ENCODE measurements around the gene NUMB. TPM values are rescaled to one million over a fixed set of nuclear protein-coding genes. Genes with fewer than 3 reads are reported as not detected.

NUMB gene
- total and polyA plus RNA-seq, 2 of the 13 experiments (the other 11 are each of a cell fraction or from before 2014, with no cell fraction given): 20.3 to 71.1 TPM

- TF ChIP-seq SKIL (CRISPR knock-in tag; IDR thresholded peaks at IDR 0.05; ENCODE audit: borderline replicate concordance) (no peak), NFATC3 (CRISPR knock-in tag; IDR thresholded peaks at IDR 0.05) (no peak)
Measured at GRCh38 chr14:73276836-73277235, 181.5 kb downstream of the NUMB start (continued).

DNA sequence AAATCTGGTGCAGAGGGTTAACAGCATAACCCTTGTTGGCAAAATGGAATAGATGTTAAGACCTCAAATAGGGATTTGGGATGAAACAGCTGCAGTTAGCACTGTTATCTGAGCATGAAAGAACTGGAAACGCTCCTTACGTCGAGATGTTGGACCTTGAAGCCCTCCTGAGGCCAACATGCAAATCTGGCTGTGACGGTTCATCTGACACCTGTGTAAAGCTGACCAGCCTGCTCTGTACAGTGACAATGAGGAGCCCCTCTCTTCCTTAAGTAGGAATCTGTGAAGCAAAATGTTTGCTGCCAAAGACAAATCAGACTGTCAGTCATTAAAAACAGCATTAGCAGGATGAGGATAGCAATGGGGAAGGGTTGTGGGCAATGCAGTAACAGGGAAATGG is 184.5 kb downstream of the NUMB start:
- TF ChIP-seq ZNF432 (CRISPR knock-in tag; IDR thresholded peaks at IDR 0.05; ENCODE audit: borderline replicate concordance) (no peak), RNF2 (conservative IDR thresholded peaks at IDR 0.05; ENCODE audit: low read depth) (no peak), KLF15 (CRISPR knock-in tag; IDR thresholded peaks at IDR 0.05; ENCODE audit: borderline replicate concordance) (no peak), ZNF207 (IDR thresholded peaks at IDR 0.05; ENCODE audit: borderline replicate concordance) (no peak), RARA (CRISPR knock-in tag; IDR thresholded peaks at IDR 0.05) (no peak), NFE2L2 (IDR thresholded peaks at IDR 0.05; ENCODE audit: low read length) (no peak), XBP1 (CRISPR knock-in tag; IDR thresholded peaks at IDR 0.05) (no peak), ZKSCAN8 (CRISPR knock-in tag; IDR thresholded peaks at IDR 0.05; ENCODE audit: borderline replicate concordance) (no peak), GRHL1 (CRISPR knock-in tag; conservative IDR thresholded peaks at IDR 0.05) (no peak), NFE2 (CRISPR knock-in tag; IDR thresholded peaks at IDR 0.05) (no peak)
- TF ChIP-seq, protein P1, sequence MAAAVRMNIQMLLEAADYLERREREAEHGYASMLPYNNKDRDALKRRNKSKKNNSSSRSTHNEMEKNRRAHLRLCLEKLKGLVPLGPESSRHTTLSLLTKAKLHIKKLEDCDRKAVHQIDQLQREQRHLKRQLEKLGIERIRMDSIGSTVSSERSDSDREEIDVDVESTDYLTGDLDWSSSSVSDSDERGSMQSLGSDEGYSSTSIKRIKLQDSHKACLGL (CRISPR knock-in tag; IDR thresholded peaks at IDR 0.05): no peak
- TF ChIP-seq, protein P2, sequence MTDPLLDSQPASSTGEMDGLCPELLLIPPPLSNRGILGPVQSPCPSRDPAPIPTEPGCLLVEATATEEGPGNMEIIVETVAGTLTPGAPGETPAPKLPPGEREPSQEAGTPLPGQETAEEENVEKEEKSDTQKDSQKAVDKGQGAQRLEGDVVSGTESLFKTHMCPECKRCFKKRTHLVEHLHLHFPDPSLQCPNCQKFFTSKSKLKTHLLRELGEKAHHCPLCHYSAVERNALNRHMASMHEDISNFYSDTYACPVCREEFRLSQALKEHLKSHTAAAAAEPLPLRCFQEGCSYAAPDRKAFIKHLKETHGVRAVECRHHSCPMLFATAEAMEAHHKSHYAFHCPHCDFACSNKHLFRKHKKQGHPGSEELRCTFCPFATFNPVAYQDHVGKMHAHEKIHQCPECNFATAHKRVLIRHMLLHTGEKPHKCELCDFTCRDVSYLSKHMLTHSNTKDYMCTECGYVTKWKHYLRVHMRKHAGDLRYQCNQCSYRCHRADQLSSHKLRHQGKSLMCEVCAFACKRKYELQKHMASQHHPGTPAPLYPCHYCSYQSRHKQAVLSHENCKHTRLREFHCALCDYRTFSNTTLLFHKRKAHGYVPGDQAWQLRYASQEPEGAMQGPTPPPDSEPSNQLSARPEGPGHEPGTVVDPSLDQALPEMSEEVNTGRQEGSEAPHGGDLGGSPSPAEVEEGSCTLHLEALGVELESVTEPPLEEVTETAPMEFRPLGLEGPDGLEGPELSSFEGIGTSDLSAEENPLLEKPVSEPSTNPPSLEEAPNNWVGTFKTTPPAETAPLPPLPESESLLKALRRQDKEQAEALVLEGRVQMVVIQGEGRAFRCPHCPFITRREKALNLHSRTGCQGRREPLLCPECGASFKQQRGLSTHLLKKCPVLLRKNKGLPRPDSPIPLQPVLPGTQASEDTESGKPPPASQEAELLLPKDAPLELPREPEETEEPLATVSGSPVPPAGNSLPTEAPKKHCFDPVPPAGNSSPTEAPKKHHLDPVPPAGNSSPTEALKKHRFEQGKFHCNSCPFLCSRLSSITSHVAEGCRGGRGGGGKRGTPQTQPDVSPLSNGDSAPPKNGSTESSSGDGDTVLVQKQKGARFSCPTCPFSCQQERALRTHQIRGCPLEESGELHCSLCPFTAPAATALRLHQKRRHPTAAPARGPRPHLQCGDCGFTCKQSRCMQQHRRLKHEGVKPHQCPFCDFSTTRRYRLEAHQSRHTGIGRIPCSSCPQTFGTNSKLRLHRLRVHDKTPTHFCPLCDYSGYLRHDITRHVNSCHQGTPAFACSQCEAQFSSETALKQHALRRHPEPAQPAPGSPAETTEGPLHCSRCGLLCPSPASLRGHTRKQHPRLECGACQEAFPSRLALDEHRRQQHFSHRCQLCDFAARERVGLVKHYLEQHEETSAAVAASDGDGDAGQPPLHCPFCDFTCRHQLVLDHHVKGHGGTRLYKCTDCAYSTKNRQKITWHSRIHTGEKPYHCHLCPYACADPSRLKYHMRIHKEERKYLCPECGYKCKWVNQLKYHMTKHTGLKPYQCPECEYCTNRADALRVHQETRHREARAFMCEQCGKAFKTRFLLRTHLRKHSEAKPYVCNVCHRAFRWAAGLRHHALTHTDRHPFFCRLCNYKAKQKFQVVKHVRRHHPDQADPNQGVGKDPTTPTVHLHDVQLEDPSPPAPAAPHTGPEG (CRISPR knock-in tag; IDR thresholded peaks at IDR 0.05): no peak
- DNase-seq (ENCODE audit: low spot score) (no peak), FAIRE-seq (no peak), ATAC-seq (no peak)
- H3K36me3 ChIP-seq (replicated peaks in 1 of 2; ENCODE audit: control insufficient read depth in 1 of 2, insufficient read depth in 2 of 2, low read length in 2 of 2): peaks cover 11 to 21% of the 10 kb centered on the region in 2 experiments
- POLR2A ChIA-PET: no interaction called here
- H3K4me1 ChIP-seq (ENCODE audit: insufficient read depth, low read length): peaks cover 15% of the 10 kb centered on the region
- CTCF ChIA-PET (ENCODE audit: low intra/inter-chr PET ratio, low total read pairs): no interaction called here
- no peaks in the 10 kb centered on the region for H3K79me2 ChIP-seq (ENCODE audit: insufficient read depth, low read length)
- no peak overlapping the region for H3K27ac ChIP-seq (ENCODE audit: extremely low read length, insufficient read depth, low read length)
- no peaks in the 10 kb centered on the region for H3K9me3 ChIP-seq (ENCODE audit: low read length)
- no TSS peak for BruUV-seq (replicated peaks)
- no peak overlapping the region for H2AFZ ChIP-seq (ENCODE audit: low read length)
- in situ Hi-C loops (cut with HindIII; ENCODE audit: extremely low pct_ligation_motif_present, low pct_unique_long_range_greater_than_20kb) (no loop called here), intact Hi-C loops (cut with micrococcal nuclease; ENCODE audit: unreplicated experiment) (no loop called here)
- H3K27me3 ChIP-seq (ENCODE audit: control insufficient read depth in 1 of 2, insufficient read depth in 2 of 2, low read length in 2 of 2): no peaks in the 10 kb centered on the region
- H3K4me2 ChIP-seq (ENCODE audit: low read depth, low read length): no peak overlapping the region
- H3K9ac ChIP-seq (ENCODE audit: insufficient read depth, low read depth, low read length): no peak overlapping the region
- no peaks in the 10 kb centered on the region for H4K20me1 ChIP-seq (ENCODE audit: insufficient read depth, low read length)
- no peak overlapping the region for H3K4me3 ChIP-seq (replicated peaks in 1 of 3; ENCODE audit: insufficient read depth in 1 of 3, low read depth in 2 of 3, low read length in 3 of 3)
- 73% methylated on average over 4 of the region's 4 CpGs for WGBS (ENCODE audit: low lambda C conversion rate)
